NCI-H2171 treated with DMSO at 0.1 percent for 48 hours (cell line): ENCODE measurements around the gene TMEM260.

Experiments
- DNase-seq: peaks from one replicate; lab custom pipeline; 2025; lab: John Stamatoyannopoulos, UW

Gene TMEM260

DNA sequence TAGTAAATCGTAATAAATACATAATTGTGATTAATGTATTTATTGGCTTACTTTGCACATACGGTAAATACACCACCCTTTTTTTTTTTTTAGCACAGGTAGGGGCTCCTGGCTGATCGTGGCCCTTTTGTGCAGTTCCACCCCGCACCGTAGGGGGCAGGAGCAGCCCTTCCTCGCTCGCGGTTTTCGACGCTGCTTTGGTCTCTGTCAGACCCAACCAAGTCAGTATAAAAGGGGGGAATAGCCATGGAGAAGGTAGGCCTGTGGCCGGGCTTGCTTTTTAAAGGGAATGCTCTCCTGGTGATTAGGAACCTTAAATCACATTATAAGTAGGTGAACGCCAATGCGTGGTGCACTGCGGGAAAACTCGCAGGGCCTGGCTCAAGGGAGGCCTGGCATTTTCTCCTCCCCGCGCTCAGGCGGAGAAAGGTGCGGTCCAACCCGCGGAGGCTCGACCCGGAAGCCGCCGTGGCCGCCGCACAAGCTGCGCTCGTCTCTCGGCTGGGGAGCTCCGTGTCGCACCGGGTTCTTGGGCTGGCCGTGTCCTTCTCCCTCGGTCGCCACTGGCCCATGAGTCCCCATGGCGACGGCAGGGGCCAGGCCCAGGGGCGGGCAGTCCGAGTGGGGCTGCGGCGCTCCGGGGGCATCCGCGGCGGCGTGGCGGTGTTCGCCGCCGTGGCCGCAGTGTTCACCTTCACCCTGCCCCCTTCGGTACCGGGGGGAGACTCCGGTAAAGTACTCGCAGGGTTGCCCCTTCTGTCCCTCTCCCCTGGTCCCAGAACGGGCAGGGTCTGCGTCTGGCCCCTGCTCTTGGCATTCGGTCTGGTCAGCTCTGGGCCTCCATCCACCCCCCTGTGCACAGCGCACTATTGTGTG lies at the start of gene TMEM260:
TMEM260 (plus strand) TSS at position 454 of the 876 bp plus-strand sequence; CDS start at position 571, 117 bp downstream.
- peak; percentile 94 for DNase-seq

DNA sequence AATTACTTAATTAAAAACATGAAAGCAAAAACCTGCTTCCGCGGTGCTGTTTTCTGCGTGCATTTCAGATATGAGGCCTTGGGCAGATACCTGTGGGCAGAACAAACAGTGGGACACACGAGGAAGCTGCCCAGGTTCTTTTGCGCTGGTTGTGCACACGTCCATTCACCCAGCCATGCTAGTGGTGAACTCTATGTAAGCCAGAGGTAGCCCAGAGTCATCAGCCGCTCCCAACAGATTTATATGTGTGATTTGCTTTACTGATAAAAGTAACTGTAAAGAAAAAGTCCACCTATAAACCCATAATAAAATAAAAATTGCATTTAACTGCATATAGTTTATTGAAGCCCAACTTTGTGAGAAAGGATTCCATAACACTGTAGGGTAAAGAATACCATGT lies 47.1 kb upstream of the TMEM260 start:
- no peak for DNase-seq

DNA sequence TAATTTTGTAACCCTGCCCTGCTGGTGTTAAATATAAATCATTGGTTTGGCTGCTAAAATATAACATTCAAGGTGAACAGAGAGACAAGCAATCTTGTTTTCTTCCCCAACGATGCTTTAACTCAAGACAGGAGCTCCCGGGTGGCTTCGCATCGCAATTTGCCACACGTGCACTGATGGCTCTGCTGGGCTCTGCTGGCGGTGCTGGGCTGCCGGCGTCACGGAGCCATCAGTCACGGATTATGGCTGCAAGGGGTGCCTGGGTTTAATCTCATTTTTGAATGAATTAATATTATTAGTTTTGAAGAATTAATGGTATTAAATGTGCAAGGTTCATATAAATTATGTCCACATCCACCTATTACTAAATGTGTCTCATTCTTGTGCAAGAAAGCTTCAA lies 44.9 kb upstream of the TMEM260 start:
- DNase-seq = no peak

GRCh38 chr14:56539862-56540261 lies 39.7 kb upstream of the TMEM260 start:
- no peak for DNase-seq

- DNase-seq = no peak
These were observed 36.2 kb upstream of the TMEM260 start for GRCh38 chr14:56543436-56543835.

- no peak for DNase-seq
These were observed 29.9 kb upstream of the TMEM260 start for GRCh38 chr14:56549721-56550120.

- DNase-seq = no peak
These were observed 27.0 kb upstream of the TMEM260 start for GRCh38 chr14:56552615-56553014.

GRCh38 chr14:56554301-56554700 lies 25.3 kb upstream of the TMEM260 start:
- DNase-seq = no peak

DNA sequence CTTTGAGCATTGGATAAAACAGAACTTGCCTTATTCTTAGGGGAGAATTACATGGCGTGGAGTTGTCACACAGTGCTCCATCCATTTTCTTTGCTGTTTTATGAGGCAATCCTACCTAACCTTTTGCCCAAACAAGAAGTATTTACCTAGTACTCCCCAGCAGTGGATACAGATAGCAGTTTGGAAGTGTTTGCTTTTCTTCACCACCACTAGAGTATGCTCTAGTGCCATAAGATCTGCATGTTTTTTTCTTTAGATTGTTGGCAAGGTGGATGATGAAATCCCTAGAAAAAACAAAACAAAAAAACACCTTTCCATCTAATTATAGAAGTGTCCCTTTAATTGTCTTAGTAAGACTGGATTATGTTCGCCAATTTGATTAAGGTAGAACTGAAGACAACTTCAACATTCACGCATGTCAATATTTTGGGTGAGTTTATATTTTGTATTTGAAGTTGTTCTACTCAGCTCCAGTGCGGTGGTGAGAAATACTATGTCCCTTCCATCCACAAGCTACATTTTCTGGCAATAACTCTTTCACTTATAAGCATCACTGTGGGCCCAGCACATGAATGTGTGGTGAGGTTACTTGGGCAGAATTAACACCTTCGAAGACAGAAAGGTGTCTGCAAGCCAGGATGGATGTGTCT lies 23.6 kb upstream of the TMEM260 start:
- peak; percentile 83 for DNase-seq

- DNase-seq = no peak
These were observed 20.4 kb upstream of the TMEM260 start for GRCh38 chr14:56559182-56559581.

DNA sequence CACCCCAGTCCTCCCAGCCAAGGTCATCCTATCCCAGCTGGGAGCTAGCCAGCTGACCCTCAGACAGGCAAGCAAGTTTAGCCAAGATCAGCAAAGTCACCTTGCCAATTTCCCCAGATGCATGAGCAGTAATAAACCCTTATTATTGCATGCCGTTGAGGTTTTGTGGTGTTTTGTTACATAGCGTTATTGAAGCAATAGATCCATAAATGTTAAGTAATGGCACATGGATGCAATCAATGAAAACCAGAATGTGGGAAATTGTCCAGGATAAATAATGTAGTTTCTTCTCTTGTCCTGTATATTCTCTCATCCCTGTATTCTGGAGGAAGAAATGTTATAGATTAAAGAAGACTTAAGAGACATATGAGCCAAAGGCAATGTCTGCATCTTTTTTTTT lies 18.0 kb upstream of the TMEM260 start:
- DNase-seq = no peak

DNA sequence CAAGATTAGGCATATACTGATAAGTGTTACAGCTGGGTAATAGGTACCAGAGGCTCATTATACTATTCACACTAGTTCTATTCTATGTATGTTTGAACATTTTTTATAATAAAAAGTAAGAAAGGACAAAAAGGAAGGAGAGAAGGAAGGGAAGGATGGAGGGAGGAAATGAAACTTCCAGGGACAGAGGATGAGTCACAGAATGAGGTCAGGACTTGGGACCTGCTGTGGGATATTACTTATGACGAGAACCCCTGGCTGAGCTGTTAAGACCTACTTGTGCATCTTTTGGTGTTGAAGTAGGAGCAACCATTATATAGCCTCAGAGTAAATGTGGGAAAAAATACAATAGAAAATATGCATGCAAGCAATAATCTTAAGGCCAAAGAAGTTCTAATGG lies 16.7 kb upstream of the TMEM260 start:
- DNase-seq = no peak

DNA sequence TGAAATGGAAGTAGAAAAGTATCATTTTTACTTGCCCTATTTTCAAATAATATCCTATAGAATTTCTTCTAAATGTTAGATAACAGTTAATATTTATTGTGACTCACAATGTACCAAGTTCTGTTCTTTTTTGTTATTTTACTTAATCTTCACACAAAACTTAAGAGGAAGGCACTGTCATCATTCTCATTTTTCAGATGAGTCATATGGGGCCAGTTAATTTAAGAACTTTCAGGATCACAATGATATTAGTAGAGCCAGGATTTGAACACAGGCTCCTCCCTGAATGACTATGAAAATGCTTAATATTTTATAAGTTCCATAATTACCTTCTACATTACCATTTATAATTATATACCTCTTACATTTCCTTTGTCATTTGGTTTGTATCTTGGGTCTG lies 10.4 kb upstream of the TMEM260 start:
- no peak for DNase-seq

DNA sequence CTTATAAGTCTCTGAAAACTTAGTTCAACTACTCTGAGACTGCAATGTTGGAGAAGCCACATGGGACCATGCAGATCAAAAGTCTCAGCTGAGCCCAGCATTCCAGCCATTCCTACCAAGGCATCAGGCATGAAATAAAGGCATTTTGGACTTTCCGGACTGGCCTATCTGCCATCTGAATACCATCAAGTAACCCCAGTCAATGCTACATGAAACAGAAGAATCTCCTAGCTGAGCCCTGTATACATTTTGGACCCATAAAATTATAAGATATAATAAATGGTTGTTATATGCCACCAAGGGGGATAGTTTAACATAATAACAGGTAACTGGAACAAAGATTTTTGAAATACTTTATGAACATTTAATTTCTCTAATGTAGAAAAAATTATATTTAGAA lies 9.3 kb upstream of the TMEM260 start:
- DNase-seq = no peak

- DNase-seq = no peak
These were observed 668 bp downstream of the TMEM260 start for GRCh38 chr14:56580221-56580711.

GRCh38 chr14:56581041-56581727 lies 1.6 kb downstream of the TMEM260 start:
- DNase-seq = peak; percentile 25

DNA sequence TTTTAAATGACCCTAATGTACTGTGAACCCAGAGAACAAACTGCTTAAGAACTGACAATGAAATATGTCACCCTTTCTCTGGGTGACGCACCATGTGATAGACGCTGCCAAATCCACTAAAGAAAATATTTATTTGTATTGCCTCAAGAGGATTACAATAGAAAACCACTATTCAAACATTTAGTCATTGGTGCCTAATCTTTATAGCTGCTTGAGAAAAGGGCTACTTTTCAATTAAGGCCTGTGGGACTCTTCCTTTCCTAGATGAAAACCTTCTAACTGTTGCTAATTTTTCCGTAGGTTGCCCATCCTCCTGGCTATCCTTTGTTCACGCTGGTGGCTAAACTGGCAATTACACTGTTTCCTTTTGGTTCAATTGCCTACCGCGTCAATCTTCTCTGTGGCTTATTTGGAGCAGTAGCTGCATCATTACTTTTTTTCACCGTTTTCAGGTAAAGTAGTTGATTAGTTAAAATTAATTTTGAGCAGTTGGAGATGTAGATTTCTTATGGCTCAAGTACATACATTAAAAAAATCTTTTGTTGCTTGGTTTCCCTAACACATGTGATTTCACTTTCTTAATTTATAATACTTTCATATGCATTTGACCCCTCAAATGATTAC lies 6.0 kb downstream of the TMEM260 start:
- DNase-seq = no peak

DNA sequence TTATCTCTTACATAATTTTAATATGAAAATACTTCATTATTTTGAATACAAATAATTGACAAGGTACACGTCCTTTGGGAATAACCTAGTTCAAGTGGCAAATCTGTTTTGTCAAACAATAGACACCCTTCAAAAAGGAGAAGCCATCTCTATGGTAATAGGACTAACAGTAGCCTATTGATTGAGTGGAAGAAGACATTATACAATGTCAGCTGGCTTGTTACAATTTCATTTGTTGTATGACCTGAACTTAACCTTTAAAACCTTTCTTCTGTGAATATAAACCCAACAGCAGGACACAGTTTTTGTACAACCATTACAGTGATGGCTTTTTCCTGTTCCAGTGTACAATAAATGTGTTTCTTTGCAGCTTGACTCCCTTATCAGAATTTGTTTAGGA lies 8.1 kb downstream of the TMEM260 start:
- no peak for DNase-seq

- peak; percentile 72 for DNase-seq
These were observed 10.9 kb downstream of the TMEM260 start for GRCh38 chr14:56590535-56590960.

DNA sequence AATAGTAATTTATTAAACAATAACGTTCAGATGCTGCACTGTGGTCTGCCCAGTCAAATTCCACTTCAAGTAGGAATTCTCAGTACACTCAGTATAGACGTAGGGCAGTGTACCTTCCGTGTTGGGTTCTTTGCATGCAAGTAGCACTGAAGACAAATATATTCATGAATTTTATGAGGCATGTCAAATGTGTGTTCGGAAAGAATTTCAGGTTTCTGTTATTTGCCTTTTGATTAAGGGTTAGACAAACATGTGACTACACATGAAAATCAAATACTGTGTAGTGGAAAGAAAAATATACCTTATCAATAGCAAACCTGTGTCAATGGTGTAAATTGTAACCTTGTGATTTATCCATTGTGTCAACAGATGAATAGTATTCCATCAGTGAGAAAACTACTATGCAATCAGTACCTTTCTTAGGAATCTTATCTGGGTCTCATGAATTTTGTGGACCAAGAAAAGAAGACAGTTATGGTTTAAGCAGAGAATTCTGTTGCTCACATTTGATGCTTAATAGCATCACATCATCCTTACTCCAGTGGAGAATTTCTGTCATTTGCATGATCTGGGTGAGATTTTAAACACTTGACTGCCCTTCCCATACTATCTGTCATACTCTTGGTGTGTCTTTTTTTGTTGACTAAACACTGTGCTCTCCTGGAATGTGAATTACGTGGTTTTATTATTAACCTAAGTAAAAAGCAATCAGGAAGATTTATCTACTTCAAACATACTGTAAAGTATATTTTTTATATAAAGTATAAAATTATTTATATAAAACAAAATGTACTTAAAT lies 13.3 kb downstream of the TMEM260 start:
- no peak for DNase-seq

- no peak for DNase-seq
These were observed 14.8 kb downstream of the TMEM260 start for GRCh38 chr14:56594428-56594827.
